Gastroesophageal sphincter (tissue), 3 donors: ENCODE measurements around the gene RTL10.
"Not testable (repeated sequence)": the region's sequence is repeated elsewhere in the genome, so short reads cannot be mapped to it uniquely, and the experiment has no call there.

Experiments
- EP300 ChIP-seq: sonication (generic); formaldehyde crosslinking; IDR thresholded peaks from one replicate; pipeline ENCODE4 v1.6.1; 2017; ENCODE audit warnings: antibody characterized with exemption, mild to moderate bottlenecking
- POLR2A ChIP-seq, 2 donors: fragments of 450-650 bp; IDR thresholded peaks; one replicate each; pipeline ENCODE4 v1.6.1; 2017; ENCODE audit warnings: antibody characterized with exemption in 2 of 2, mild to moderate bottlenecking in 2 of 2, moderate library complexity in 1 of 2
- POLR2AphosphoS5 ChIP-seq: sonication (generic); formaldehyde crosslinking; IDR thresholded peaks from one replicate; pipeline ENCODE4 v1.6.1; 2017; ENCODE audit warnings: antibody characterized with exemption
- TF ChIP-seq, protein P1 (sequence below), 4 experiments: fragments of 200-600 bp in 2 of 4; fragments of 450-650 bp in 2 of 4; sonication (generic) in 1 of 4; IDR thresholded peaks; one replicate each; pipeline ENCODE4 v1.5.1; 2017 to 2019; ENCODE audit warnings: antibody characterized with exemption in 4 of 4, mild to moderate bottlenecking in 2 of 4, moderate library complexity in 2 of 4

DNA sequence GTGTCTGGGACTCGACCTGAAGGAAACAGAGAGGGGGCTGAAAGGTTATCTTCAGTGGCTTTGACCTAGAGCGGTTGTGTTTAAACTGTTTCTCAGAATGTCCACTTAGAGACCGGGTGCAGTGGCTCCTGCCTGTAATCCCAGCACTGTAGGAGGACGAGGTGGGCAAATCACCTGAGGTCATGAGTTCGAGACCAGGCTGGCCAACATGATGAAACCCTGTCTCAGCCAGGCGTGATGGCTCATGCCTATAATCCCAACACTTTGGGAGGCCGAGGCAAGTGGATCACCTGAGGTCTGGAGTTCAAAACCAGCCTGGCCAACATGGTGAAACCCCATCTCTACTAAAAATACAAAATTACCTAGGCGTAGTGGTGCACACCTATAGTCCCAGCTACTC lies 28.8 kb upstream of the RTL10 start:
- not testable (repeated sequence) for TF ChIP-seq POLR2A (IDR thresholded peaks at IDR 0.05); POLR2AphosphoS5; EP300
- TF ChIP-seq, protein P1, sequence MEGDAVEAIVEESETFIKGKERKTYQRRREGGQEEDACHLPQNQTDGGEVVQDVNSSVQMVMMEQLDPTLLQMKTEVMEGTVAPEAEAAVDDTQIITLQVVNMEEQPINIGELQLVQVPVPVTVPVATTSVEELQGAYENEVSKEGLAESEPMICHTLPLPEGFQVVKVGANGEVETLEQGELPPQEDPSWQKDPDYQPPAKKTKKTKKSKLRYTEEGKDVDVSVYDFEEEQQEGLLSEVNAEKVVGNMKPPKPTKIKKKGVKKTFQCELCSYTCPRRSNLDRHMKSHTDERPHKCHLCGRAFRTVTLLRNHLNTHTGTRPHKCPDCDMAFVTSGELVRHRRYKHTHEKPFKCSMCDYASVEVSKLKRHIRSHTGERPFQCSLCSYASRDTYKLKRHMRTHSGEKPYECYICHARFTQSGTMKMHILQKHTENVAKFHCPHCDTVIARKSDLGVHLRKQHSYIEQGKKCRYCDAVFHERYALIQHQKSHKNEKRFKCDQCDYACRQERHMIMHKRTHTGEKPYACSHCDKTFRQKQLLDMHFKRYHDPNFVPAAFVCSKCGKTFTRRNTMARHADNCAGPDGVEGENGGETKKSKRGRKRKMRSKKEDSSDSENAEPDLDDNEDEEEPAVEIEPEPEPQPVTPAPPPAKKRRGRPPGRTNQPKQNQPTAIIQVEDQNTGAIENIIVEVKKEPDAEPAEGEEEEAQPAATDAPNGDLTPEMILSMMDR (IDR thresholded peaks at IDR 0.05) = not testable (repeated sequence)
